Trophoblast cell (in vitro differentiated cells and primary cell): ENCODE data around the gene PNPLA1.

Experiments
- DNase-seq, 2 donors: peaks; one replicate each; pipeline ENCODE4 v3.0.0-alpha.2; 2016
- H2AFZ ChIP-seq: 2 replicates; pipeline ENCODE4 v1.6.1; 2013; ENCODE audit warnings: low read length, moderate library complexity, mild to moderate bottlenecking; ENCODE audit not compliant: insufficient read depth, poor library complexity
- H2AK5ac ChIP-seq: 2 replicates; pipeline ENCODE4 v1.6.1; 2013; ENCODE audit warnings: mild to moderate bottlenecking, low read length
- H2BK120ac ChIP-seq: 2 replicates; pipeline ENCODE4 v1.6.1; 2013; ENCODE audit warnings: low read length, mild to moderate bottlenecking, moderate library complexity; ENCODE audit not compliant: insufficient read depth, poor library complexity
- H2BK12ac ChIP-seq: 2 replicates; pipeline ENCODE4 v1.6.1; 2013; ENCODE audit warnings: mild to moderate bottlenecking, low read length, moderate library complexity
- H2BK5ac ChIP-seq: 2 replicates; pipeline ENCODE4 v1.6.1; 2013; ENCODE audit warnings: low read length, low read depth, moderate library complexity, mild to moderate bottlenecking; ENCODE audit not compliant: poor library complexity
- H3K14ac ChIP-seq: 2 replicates; pipeline ENCODE4 v1.6.1; 2013; ENCODE audit warnings: mild to moderate bottlenecking, low read length
- H3K18ac ChIP-seq: 2 replicates; pipeline ENCODE4 v1.6.1; 2013; ENCODE audit warnings: mild to moderate bottlenecking, low read length
- H3K23ac ChIP-seq: 2 replicates; pipeline ENCODE4 v1.6.1; 2013; ENCODE audit warnings: low read length
- H3K27ac ChIP-seq: 2 replicates; pipeline ENCODE4 v1.5.1; 2013; ENCODE audit warnings: low read depth, mild to moderate bottlenecking, inconsistent platforms, low read length, moderate library complexity
- H3K27me3 ChIP-seq: 2 replicates; pipeline ENCODE4 v1.6.1; 2013; ENCODE audit warnings: inconsistent platforms, mild to moderate bottlenecking, low read length, moderate library complexity; ENCODE audit not compliant: insufficient read depth
- H3K36me3 ChIP-seq, 2 experiments: 1 replicate in 1 of 2; 2 replicates in 1 of 2; pipeline ENCODE4 v1.6.1; 2013; ENCODE audit warnings: low read length in 2 of 2, mild to moderate bottlenecking in 2 of 2, moderate library complexity in 1 of 2; ENCODE audit not compliant: insufficient read depth in 2 of 2, control insufficient read depth in 1 of 2
- H3K4ac ChIP-seq: 2 replicates; pipeline ENCODE4 v1.6.1; 2013; ENCODE audit warnings: low read depth, mild to moderate bottlenecking, low read length, moderate library complexity
- H3K4me1 ChIP-seq, 2 experiments: 1 replicate in 1 of 2; 2 replicates in 1 of 2; pipeline ENCODE4 v1.6.1; 2013; ENCODE audit warnings: low read length in 2 of 2, mild to moderate bottlenecking in 2 of 2, moderate library complexity in 1 of 2; ENCODE audit not compliant: insufficient read depth in 2 of 2, control insufficient read depth in 1 of 2
- H3K4me2 ChIP-seq: 2 replicates; pipeline ENCODE4 v1.6.1; 2013; ENCODE audit warnings: inconsistent platforms, mild to moderate bottlenecking, low read length, moderate library complexity
- H3K4me3 ChIP-seq: 2 replicates; pipeline ENCODE4 v1.5.1; 2013; ENCODE audit warnings: mild to moderate bottlenecking, low read depth, low read length, inconsistent platforms
- H3K79me1 ChIP-seq: one replicate; pipeline ENCODE4 v1.6.1; 2013; ENCODE audit warnings: low read length
- H3K79me2 ChIP-seq: 2 replicates; pipeline ENCODE4 v1.6.1; 2013; ENCODE audit warnings: low read length, mild to moderate bottlenecking; ENCODE audit not compliant: control insufficient read depth, insufficient read depth, poor library complexity
- H3K9ac ChIP-seq: 2 replicates; pipeline ENCODE4 v1.6.1; 2013; ENCODE audit warnings: mild to moderate bottlenecking, low read length
- H3K9me3 ChIP-seq: 2 replicates; pipeline ENCODE4 v1.6.1; 2013; ENCODE audit warnings: low read depth, mild to moderate bottlenecking, control low read depth, inconsistent platforms, low read length; ENCODE audit not compliant: insufficient read depth
- H4K12ac ChIP-seq: 2 replicates; pipeline ENCODE4 v1.6.1; 2013; ENCODE audit warnings: low read depth, mild to moderate bottlenecking, low read length, moderate library complexity
- H4K8ac ChIP-seq: 2 replicates; pipeline ENCODE4 v1.6.1; 2013; ENCODE audit warnings: low read depth, mild to moderate bottlenecking, low read length, moderate library complexity
- H4K91ac ChIP-seq: one replicate; pipeline ENCODE4 v1.6.1; 2013; ENCODE audit warnings: low read depth, mild to moderate bottlenecking, low read length, moderate library complexity
- WGBS: extraction: QIAGEN DNeasy Blood & Tissue Kit; methylation state at CpG from one replicate; pipeline ENCODE4 v1.1.7; 2013; ENCODE audit warnings: missing lambda C conversion rate; ENCODE audit not compliant: insufficient read length, insufficient coverage; ENCODE audit errors: extremely low coverage; 5-methylcytosine and 5-hydroxymethylcytosine counted together

The PNPLA1 gene

DNA sequence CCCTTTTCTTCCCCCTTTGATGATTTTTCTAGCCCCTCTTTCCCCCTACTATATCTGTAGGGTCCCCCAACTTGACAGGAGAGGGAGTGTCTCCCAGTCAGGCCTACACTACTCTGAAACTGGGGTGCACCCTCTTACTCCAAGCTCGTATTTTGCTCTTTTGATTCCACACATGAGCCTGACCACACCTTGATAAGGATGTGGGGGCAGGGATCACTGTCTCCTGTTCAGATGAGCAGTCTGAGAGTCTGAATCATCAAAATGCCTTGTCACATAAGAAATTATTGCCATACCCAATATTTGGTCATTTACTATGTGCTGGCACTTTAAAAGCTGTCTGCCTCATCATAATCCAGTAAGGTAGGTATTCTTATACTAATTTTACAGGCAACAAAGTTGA, 15.9 kb downstream of the PNPLA1 start:
- Histone ChIP-seq H4K12ac (no peak overlapping the region), H2AFZ (no peak overlapping the region), H3K36me3 (no peaks in the 10 kb centered on the region), H3K79me1 (no peaks in the 10 kb centered on the region), H4K91ac (no peak overlapping the region), H3K9ac (no peak overlapping the region), H4K8ac (no peak overlapping the region), H3K79me2 (no peaks in the 10 kb centered on the region), H3K9me3 (no peaks in the 10 kb centered on the region), H3K4me1 (peaks cover 4 to 15% of the 10 kb centered on the region in 2 experiments), H3K4me2 (no peak overlapping the region), H2BK120ac (no peak overlapping the region), H3K27ac (no peak overlapping the region), H3K14ac (no peak overlapping the region), H3K4ac (no peak overlapping the region), H3K18ac (no peak overlapping the region), H2BK12ac (no peak overlapping the region), H2BK5ac (no peak overlapping the region), H3K27me3 (no peaks in the 10 kb centered on the region), H2AK5ac (no peak overlapping the region), H3K4me3 (no peak overlapping the region), H3K23ac (no peak overlapping the region)
- no CpG with 5 or more reads among the region's 1 CpG for WGBS
- peak in 1 of 2 donors; percentile 24 for DNase-seq

DNA sequence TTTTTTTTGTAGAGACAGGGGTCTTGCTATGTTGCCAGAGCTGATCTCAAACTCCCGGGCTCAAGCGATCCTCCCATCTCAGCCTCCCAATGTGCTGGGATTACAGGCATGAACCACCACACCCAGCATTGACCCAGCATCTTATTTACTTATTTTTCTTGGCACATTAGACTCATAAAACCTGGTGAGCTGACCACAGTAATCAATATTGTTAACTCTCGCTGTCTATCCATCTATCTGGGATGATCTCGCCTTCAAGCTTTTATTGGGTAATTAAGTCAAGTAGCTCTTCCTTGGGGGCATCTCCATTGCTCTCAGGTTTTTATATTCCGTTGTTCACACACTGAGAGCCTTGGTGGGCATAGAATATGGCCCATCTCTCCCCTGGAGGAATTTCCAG, 17.0 kb downstream of the PNPLA1 start:
- Histone ChIP-seq H4K12ac (no peak overlapping the region), H3K4me2 (no peak overlapping the region), H2AFZ (no peak overlapping the region), H2BK12ac (no peak overlapping the region), H3K4me3 (no peak overlapping the region), H2AK5ac (no peak overlapping the region), H3K4me1 (peaks cover 9 to 16% of the 10 kb centered on the region in 2 experiments), H3K36me3 (no peaks in the 10 kb centered on the region), H3K9ac (no peak overlapping the region), H2BK5ac (no peak overlapping the region), H3K27me3 (no peaks in the 10 kb centered on the region), H2BK120ac (no peak overlapping the region), H3K79me1 (no peaks in the 10 kb centered on the region), H3K23ac (no peak overlapping the region), H4K91ac (no peak overlapping the region), H3K14ac (no peak overlapping the region), H3K4ac (no peak overlapping the region), H3K18ac (no peak overlapping the region), H3K79me2 (no peaks in the 10 kb centered on the region), H3K27ac (no peak overlapping the region), H4K8ac (no peak overlapping the region), H3K9me3 (no peaks in the 10 kb centered on the region)
- WGBS: no CpG with 5 or more reads among the region's 5 CpGs
- no peak for DNase-seq

DNA sequence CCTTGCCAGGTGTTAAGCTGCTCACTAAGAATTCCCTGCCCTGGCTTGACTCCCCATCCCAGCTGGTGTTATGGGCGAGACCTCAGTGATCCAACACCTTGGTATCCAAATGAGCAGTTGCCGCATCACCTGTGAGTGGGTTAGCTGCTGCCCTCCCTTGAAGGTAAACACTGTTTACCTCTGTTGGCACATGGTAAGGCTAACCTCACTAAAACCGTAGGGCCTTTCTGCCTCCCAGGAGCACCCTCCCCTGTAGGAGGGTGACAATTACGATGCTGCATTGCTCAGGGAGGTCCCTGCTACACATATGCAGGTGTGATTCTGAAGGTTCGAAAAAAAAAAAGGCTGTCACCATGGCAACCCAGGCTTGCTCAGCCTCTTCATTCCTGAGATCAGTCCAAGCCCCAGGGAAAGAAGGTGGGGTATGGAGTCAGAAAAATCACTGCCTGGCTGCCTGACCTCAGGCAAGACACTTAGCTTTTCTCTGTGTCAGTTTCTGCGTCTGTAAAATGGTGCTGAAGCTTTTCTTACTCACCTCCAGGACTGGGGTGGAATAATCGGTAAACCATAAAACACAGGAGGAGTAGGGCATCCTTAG, 19.5 kb downstream of the PNPLA1 start:
- Histone ChIP-seq H3K23ac (peak overlapping the region; percentile 63), H3K4me1 (peaks cover 9 to 16% of the 10 kb centered on the region in 2 experiments), H3K4me3 (no peak overlapping the region), H2AK5ac (no peak overlapping the region), H2AFZ (no peak overlapping the region), H3K9ac (no peak overlapping the region), H3K36me3 (no peaks in the 10 kb centered on the region), H3K27ac (no peak overlapping the region), H3K4me2 (no peak overlapping the region), H2BK120ac (no peak overlapping the region), H4K12ac (no peak overlapping the region), H3K18ac (no peak overlapping the region), H4K91ac (no peak overlapping the region), H3K14ac (no peak overlapping the region), H4K8ac (no peak overlapping the region), H3K27me3 (no peaks in the 10 kb centered on the region), H3K79me1 (no peaks in the 10 kb centered on the region), H2BK5ac (no peak overlapping the region), H3K79me2 (no peaks in the 10 kb centered on the region), H2BK12ac (no peak overlapping the region), H3K4ac (no peak overlapping the region), H3K9me3 (no peaks in the 10 kb centered on the region)
- peak; percentile 91 to 96 for DNase-seq
- WGBS: no CpG with 5 or more reads among the region's 7 CpGs

DNA sequence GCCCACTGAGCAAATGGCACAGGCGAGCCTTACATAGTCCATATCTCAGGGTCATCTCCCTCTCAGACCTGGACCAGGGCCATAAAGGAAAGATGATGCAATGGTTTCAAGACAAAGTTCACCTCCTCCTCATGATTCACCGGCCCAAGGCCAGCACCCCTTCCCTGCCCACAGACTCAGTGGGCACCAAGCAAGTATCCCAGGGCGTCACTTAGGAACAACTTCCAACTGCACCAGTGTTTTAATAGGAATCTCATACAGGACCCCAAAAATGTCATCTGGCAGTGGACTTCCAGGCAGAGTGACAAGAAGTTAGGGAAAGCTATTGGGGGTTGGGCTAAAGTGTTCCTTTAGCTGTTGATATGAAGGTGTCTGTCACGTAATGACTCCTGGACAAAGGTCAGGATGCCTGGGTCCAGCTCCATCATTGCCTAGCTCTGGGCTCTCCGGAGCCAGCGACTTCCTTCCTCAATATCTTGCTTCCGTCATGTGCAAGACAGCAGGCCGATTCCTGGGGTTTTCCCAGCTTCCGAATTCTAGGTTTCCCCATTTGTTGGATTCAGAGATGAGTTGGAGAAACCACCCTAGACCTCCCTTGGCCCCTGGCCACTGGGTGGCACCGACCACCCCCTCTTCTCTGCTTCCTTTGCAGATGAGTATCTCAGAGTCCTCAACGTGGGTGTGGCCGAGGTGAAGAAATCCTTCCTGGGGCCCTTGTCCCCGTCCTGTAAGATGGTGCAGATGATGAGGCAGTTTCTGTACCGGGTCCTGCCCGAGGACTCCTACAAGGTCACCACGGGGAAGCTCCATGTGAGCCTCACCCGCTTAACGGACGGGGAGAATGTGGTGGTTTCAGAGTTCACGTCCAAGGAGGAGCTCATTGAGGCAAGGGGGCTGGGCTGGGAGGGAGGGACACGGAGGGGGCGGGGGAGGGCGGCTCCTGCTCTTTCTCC, 21.1 kb downstream of the PNPLA1 start:
- H3K27ac ChIP-seq: no peak overlapping the region
- H3K4me1 ChIP-seq: peaks cover 9 to 16% of the 10 kb centered on the region in 2 experiments
- no peak overlapping the region for H3K4me3 ChIP-seq
- H3K36me3 ChIP-seq: no peaks in the 10 kb centered on the region
- no peak overlapping the region for H3K18ac ChIP-seq
- H3K4ac ChIP-seq: no peak overlapping the region
- no peak overlapping the region for H3K14ac ChIP-seq
- no peak overlapping the region for H4K91ac ChIP-seq
- H2BK120ac ChIP-seq: no peak overlapping the region
- H3K23ac ChIP-seq: no peak overlapping the region
- H3K9ac ChIP-seq: no peak overlapping the region
- H4K12ac ChIP-seq: no peak overlapping the region
- no peak overlapping the region for H4K8ac ChIP-seq
- H3K4me2 ChIP-seq: no peak overlapping the region
- H2BK12ac ChIP-seq: no peak overlapping the region
- no peaks in the 10 kb centered on the region for H3K9me3 ChIP-seq
- peak; percentile 50 to 51 for DNase-seq
- no peaks in the 10 kb centered on the region for H3K27me3 ChIP-seq
- H3K79me1 ChIP-seq: no peaks in the 10 kb centered on the region
- no peaks in the 10 kb centered on the region for H3K79me2 ChIP-seq
- H2AFZ ChIP-seq: no peak overlapping the region
- WGBS: no CpG with 5 or more reads among the region's 23 CpGs
- H2BK5ac ChIP-seq: no peak overlapping the region
- H2AK5ac ChIP-seq: no peak overlapping the region
